Adrenal gland (tissue), 12 donors: ENCODE measurements around the gene ROBO2. TPM values are rescaled to one million over a fixed set of nuclear protein-coding genes. Genes with fewer than 3 reads are reported as not detected.

Source experiments
- DNase-seq, 7 donors: peaks; one replicate each; pipeline ENCODE4 v3.0.0-alpha.2; 2019 to 2020
- H3K27ac ChIP-seq, 5 donors: fragments of 200-600 bp; sonication (generic) in 4 of 5; 1 replicate in 3 of 5; 2 replicates in 2 of 5; pipeline versions ENCODE4 v1.5.1 to v1.8.0; 2016 to 2020; ENCODE audit warnings: mild to moderate bottlenecking in 1 of 5
- H3K27me3 ChIP-seq: fragments of 200-600 bp; 2 replicates; pipeline ENCODE4 v1.8.0; 2021
- H3K36me3 ChIP-seq, 2 donors: fragments of 200-600 bp; replicated peaks in 1 of 2; 1 replicate in 1 of 2; 2 replicates in 1 of 2; pipeline versions ENCODE4 v1.5.1 to v1.8.0; 2018 to 2022
- H3K4me1 ChIP-seq, 2 donors: fragments of 200-600 bp; replicated peaks in 1 of 2; 1 replicate in 1 of 2; 2 replicates in 1 of 2; pipeline versions ENCODE4 v1.5.1 to v1.8.0; 2018 to 2021
- H3K4me3 ChIP-seq, 4 donors: fragments of 200-600 bp; sonication (generic) in 3 of 4; one replicate each; pipeline ENCODE4 v1.5.1; 2016 to 2018
- H3K9me3 ChIP-seq, 3 donors: fragments of 200-600 bp; sonication (generic) in 1 of 3; replicated peaks in 1 of 3; 1 replicate in 2 of 3; 2 replicates in 1 of 3; pipeline versions ENCODE4 v1.5.1 to v1.8.0; 2016 to 2021
- POLR2A ChIP-seq, 2 donors: fragments of 450-650 bp; IDR thresholded peaks; one replicate each; pipeline ENCODE4 v1.6.1; 2017; ENCODE audit warnings: antibody characterized with exemption in 2 of 2, mild to moderate bottlenecking in 2 of 2, moderate library complexity in 1 of 2
- WGBS, 4 donors: extraction: QIAGEN DNeasy Blood & Tissue Kit in 2 of 4; methylation state at CpG; one replicate each; pipeline versions ENCODE4 v1.1.5 to v1.1.7; 2013 to 2017; 5-methylcytosine and 5-hydroxymethylcytosine counted together
- intact Hi-C, 2 donors: fragments of 100-400 bp; cut with DNase I; formaldehyde crosslinking; loops; one replicate each; pipeline versions ENCODE4 v1.14.1 to v1.15.0; 2022 to 2023
- polyA plus RNA-seq, 3 donors: library from polyadenylated mRNA; stranded (reverse); fragments of 200-250 nt in 2 of 3; fragments of 350-450 nt in 1 of 3; fragmentation: Illumina TruSeq in 1 of 3; extraction: RNeasy Lipid Tissue Mini Kit (QIAGEN cat#74804) in 1 of 3; gene quantifications; one replicate each; pipeline ENCODE4 v1.2.3, GENCODE V29; 2013 to 2014
- total RNA-seq, 9 donors: library from RNA; depleted of rRNA in 4 of 9; stranded (reverse); fragments of >200 nt in 4 of 9; fragments of 120-200 nt in 1 of 9; fragmentation: NEBNext Ultra II Directional in 1 of 9; extraction: Animal tissue kit (Norgen Biotek cat#: 25700) in 1 of 9; gene quantifications; one replicate each; pipeline versions ENCODE4 v1.1.0 to v1.2.4, GENCODE V29; 2013 to 2023
- TF ChIP-seq, protein P1 (sequence below), 6 experiments: fragments of 450-650 bp in 4 of 6; fragments of 200-600 bp in 2 of 6; sonication (generic) in 1 of 6; IDR thresholded peaks; 1 replicate in 5 of 6; 2 replicates in 1 of 6; pipeline versions ENCODE4 v1.5.1 to v1.8.0; 2016 to 2021; ENCODE audit warnings: antibody characterized with exemption in 6 of 6, mild to moderate bottlenecking in 2 of 6, moderate library complexity in 1 of 6
- donor health status: healthy with polysubstance abuse.
- donor health status: Bipolar disorder and iron deficiency.
- donor health status: DM: yes; HTN: yes; CAD: no.
- donor health status: DM: no; HTN: no; CAD: no.
- donor health status: DM: no; HTN: no; CAD: no.
- donor health status: DM: yes; HTN: yes; CAD: no.

The ROBO2 gene
- total and polyA plus RNA-seq, 12 donors: 0.30 to 9.9 (median 2.5) TPM; not detected in 1

DNA sequence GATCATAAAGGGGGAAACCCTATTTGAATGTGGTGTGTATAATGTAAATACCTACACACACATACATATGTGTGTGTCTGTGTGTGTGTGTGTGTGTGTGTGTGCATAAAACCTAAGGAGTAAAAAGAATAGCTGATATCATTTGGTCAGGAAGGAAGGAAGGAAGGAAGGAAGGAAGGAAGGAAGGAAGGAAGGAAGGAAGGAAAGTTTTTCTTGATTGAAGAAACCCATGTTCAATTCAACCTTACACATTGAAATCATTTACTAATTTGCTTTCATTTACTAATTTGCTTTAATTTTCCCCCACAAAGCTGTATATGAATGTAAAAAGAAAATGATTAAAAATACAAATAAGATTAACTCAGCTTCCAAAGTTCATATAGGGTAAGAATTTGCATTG is 386.6 kb downstream of the ROBO2 start:
- TF ChIP-seq, protein P1, sequence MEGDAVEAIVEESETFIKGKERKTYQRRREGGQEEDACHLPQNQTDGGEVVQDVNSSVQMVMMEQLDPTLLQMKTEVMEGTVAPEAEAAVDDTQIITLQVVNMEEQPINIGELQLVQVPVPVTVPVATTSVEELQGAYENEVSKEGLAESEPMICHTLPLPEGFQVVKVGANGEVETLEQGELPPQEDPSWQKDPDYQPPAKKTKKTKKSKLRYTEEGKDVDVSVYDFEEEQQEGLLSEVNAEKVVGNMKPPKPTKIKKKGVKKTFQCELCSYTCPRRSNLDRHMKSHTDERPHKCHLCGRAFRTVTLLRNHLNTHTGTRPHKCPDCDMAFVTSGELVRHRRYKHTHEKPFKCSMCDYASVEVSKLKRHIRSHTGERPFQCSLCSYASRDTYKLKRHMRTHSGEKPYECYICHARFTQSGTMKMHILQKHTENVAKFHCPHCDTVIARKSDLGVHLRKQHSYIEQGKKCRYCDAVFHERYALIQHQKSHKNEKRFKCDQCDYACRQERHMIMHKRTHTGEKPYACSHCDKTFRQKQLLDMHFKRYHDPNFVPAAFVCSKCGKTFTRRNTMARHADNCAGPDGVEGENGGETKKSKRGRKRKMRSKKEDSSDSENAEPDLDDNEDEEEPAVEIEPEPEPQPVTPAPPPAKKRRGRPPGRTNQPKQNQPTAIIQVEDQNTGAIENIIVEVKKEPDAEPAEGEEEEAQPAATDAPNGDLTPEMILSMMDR (IDR thresholded peaks at IDR 0.05): no peak
- no peak for TF ChIP-seq POLR2A (IDR thresholded peaks at IDR 0.05)

DNA sequence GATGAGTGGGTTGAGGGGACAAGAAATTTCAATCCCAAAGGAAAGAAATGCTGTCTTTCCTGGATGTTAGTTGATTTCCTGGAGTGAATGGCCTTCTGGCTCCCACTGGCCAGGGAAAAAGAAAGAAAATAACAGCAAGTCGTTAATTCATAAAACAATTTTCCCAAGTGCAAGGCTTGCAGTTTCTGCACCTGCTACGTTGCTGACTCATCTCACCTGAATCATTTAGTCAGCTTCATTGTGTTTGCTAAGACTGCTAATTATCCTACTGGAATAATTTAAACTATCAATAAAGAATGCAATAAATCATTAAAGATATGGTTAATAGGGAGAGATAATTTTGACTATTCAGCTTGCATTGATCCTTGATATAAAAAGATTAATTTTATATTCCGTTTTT is 387.6 kb downstream of the ROBO2 start:
- TF ChIP-seq, protein P1 (IDR thresholded peaks at IDR 0.05): no peak
- TF ChIP-seq POLR2A (IDR thresholded peaks at IDR 0.05): no peak
- intact Hi-C loops: no loop called here
- DNase-seq: no peak

More for the DNA sequence above, 386.6 kb downstream of the ROBO2 start:
- Histone ChIP-seq H3K36me3 (no peaks in the 10 kb centered on the region), H3K27me3 (no peaks in the 10 kb centered on the region), H3K4me3 (no peak overlapping the region), H3K9me3 (no peaks in the 10 kb centered on the region), H3K4me1 (no peaks in the 10 kb centered on the region), H3K27ac (no peak overlapping the region)
- DNase-seq: no peak
- intact Hi-C loops: no loop called here

DNA sequence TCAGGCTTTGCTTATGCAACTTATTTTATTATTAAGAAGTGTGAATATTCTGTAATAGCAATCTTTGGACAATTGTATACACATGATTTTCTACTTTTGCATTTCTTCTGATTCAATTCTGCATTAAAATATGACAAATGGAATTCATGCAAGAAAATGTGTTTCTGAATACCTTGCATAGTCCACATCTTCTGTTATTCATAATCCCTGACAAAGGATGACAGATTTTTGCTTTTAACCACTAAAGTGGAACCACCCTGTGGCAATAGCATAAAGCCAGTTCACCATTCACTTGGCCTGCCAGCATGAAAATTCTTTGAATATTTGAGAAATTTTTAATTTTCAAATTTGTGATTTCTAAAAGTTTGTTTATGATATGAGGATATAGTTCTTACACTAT is 397.0 kb downstream of the ROBO2 start:
- Histone ChIP-seq H3K27me3 (no peaks in the 10 kb centered on the region), H3K4me3 (no peak overlapping the region), H3K4me1 (no peaks in the 10 kb centered on the region), H3K9me3 (no peaks in the 10 kb centered on the region), H3K27ac (no peak overlapping the region), H3K36me3 (no peaks in the 10 kb centered on the region)
- intact Hi-C loops: no loop called here
- no peak for DNase-seq
- no peak for TF ChIP-seq POLR2A (IDR thresholded peaks at IDR 0.05)
- TF ChIP-seq, protein P1 (IDR thresholded peaks at IDR 0.05): no peak

More for the DNA sequence above, 387.6 kb downstream of the ROBO2 start:
- H3K4me3 ChIP-seq: no peak overlapping the region
- WGBS, 4 donors: 73 to 86% (median 78%) methylated on average over 3 of the region's 3 CpGs
- no peaks in the 10 kb centered on the region for H3K36me3 ChIP-seq
- no peak overlapping the region for H3K27ac ChIP-seq
- H3K27me3 ChIP-seq: no peaks in the 10 kb centered on the region
- no peaks in the 10 kb centered on the region for H3K4me1 ChIP-seq
- H3K9me3 ChIP-seq: no peaks in the 10 kb centered on the region

DNA sequence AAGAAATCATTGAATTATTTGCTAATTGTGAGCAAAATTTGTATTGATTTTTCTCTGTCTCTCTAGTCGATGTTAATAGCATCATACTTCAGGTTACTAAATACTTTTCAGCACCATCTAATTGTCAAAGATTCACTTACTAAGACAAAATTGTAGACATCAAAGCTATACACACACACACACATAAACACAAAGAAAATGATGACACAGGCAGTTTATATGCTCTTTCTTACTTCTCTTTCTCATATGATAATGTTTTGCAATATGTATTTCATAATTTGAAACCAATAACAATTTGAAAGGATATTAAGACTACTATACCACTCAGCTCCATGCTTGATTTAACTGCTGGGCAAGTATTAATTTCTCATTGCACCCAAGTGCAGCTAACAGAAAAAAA is 406.2 kb downstream of the ROBO2 start:
- TF ChIP-seq, protein P1 (IDR thresholded peaks at IDR 0.05): no peak
- no peak for TF ChIP-seq POLR2A (IDR thresholded peaks at IDR 0.05)
- no peaks in the 10 kb centered on the region for H3K4me1 ChIP-seq
- H3K27ac ChIP-seq: no peak overlapping the region
- 78 to 95% (median 85%) methylated on average over 1 of the region's 1 CpG for WGBS, 4 donors
- intact Hi-C loops: no loop called here
- H3K9me3 ChIP-seq: no peaks in the 10 kb centered on the region
- DNase-seq: no peak
- no peaks in the 10 kb centered on the region for H3K27me3 ChIP-seq
- H3K4me3 ChIP-seq: no peak overlapping the region
- H3K36me3 ChIP-seq: no peaks in the 10 kb centered on the region
